ENCODE results near the gene PDLIM4.
A peak's percentile ranks its signal among the peaks of the same experiment; 100 is the strongest.

Gene PDLIM4

GRCh38 chr5:132213666-132214065 lies 43.8 kb upstream of the PDLIM4 start:
- DNase-seq (ENCODE audit: extremely low spot score): no peak
- TF ChIP-seq SUZ12 (IDR thresholded peaks at IDR 0.05) (no peak), NFRKB (IDR thresholded peaks at IDR 0.05) (no peak), FOXM1 (IDR thresholded peaks at IDR 0.05; ENCODE audit: borderline replicate concordance) (no peak), ARNT (IDR thresholded peaks at IDR 0.05) (no peak), CTBP1 (IDR thresholded peaks at IDR 0.05; ENCODE audit: borderline replicate concordance) (no peak), FOXK2 (IDR thresholded peaks at IDR 0.05) (no peak), ELF4 (IDR thresholded peaks at IDR 0.05) (no peak)
- ChIA-PET CTCF (interaction anchor here (1.3 kb wide), 1 partner anchor 287 kb away, joined by 3 read pairs; no protein-coding TSS in a partner anchor), POLR2A (no interaction called here)

- POLR2A ChIA-PET: interaction anchor here (1.5 kb wide), 1 partner anchor 13 kb away, joined by 6 read pairs; the partner anchor contains the start of gene P4HA2
- CTCF ChIA-PET: interaction anchor here (0.6 to 1.0 kb wide), 2 partner anchors 11 to 82 kb away, joined by 3 read pairs; no protein-coding TSS in a partner anchor
Measured at GRCh38 chr5:132214491-132214890, 43.0 kb upstream of the PDLIM4 start.

GRCh38 chr5:132215329-132215728 lies 42.2 kb upstream of the PDLIM4 start:
- CTCF ChIA-PET: interaction anchor here (0.6 to 1.2 kb wide), 3 partner anchors 10 to 81 kb away, joined by 3 read pairs; partner anchors contain the start of gene P4HA2
- TF ChIP-seq CTBP1 (IDR thresholded peaks at IDR 0.05; ENCODE audit: borderline replicate concordance) (no peak), LEF1 (IDR thresholded peaks at IDR 0.05; ENCODE audit: borderline replicate concordance) (no peak), TARDBP (IDR thresholded peaks at IDR 0.05) (no peak), PKNOX1 (IDR thresholded peaks at IDR 0.05) (no peak)
- POLR2A ChIA-PET: interaction anchor here (1.5 kb wide), 1 partner anchor 12 kb away, joined by 6 read pairs; the partner anchor contains the start of gene P4HA2
- peak; percentile 23 for DNase-seq (ENCODE audit: extremely low spot score)

More at GRCh38 chr5:132214491-132214890, 43.0 kb upstream of the PDLIM4 start:
- TF ChIP-seq BHLHE40 (IDR thresholded peaks at IDR 0.05; ENCODE audit: borderline replicate concordance): no peak
- TF ChIP-seq LEF1 (IDR thresholded peaks at IDR 0.05; ENCODE audit: borderline replicate concordance): no peak
- TF ChIP-seq ZNF384 (IDR thresholded peaks at IDR 0.05): no peak
- TF ChIP-seq ELF4 (IDR thresholded peaks at IDR 0.05): no peak
- no peak for TF ChIP-seq SP1 (IDR thresholded peaks at IDR 0.05)
- no peak for TF ChIP-seq PKNOX1 (IDR thresholded peaks at IDR 0.05)
- no peak for TF ChIP-seq TARDBP (IDR thresholded peaks at IDR 0.05)
- no peak for TF ChIP-seq NFRKB (IDR thresholded peaks at IDR 0.05)
- TF ChIP-seq FOXM1 (IDR thresholded peaks at IDR 0.05; ENCODE audit: borderline replicate concordance): no peak
- TF ChIP-seq HDGF (IDR thresholded peaks at IDR 0.05; ENCODE audit: borderline replicate concordance): no peak
- TF ChIP-seq SUZ12 (IDR thresholded peaks at IDR 0.05): no peak
- no peak for TF ChIP-seq ARNT (IDR thresholded peaks at IDR 0.05)
- no peak for TF ChIP-seq FOXK2 (IDR thresholded peaks at IDR 0.05)
- no peak for DNase-seq (ENCODE audit: extremely low spot score)

GRCh38 chr5:132218321-132218720 lies 39.2 kb upstream of the PDLIM4 start:
- ChIA-PET POLR2A (interaction anchor here (2.2 kb wide), 1 partner anchor 9 kb away, joined by 9 read pairs; the partner anchor contains the start of gene P4HA2), CTCF (interaction anchor here (1.2 kb wide), 1 partner anchor 20 kb away, joined by 4 read pairs; no protein-coding TSS in a partner anchor)
- TF ChIP-seq ZNF384 (IDR thresholded peaks at IDR 0.05): no peak
- no peak for TF ChIP-seq L3MBTL2 (conservative IDR thresholded peaks at IDR 0.05)
- no peak for TF ChIP-seq FOXM1 (IDR thresholded peaks at IDR 0.05; ENCODE audit: borderline replicate concordance)
- no peak for TF ChIP-seq FOXK2 (IDR thresholded peaks at IDR 0.05)
- TF ChIP-seq FOXA1 (IDR thresholded peaks at IDR 0.05): no peak
- TF ChIP-seq ARNT (IDR thresholded peaks at IDR 0.05): no peak
- no peak for TF ChIP-seq BHLHE40 (IDR thresholded peaks at IDR 0.05; ENCODE audit: borderline replicate concordance)
- TF ChIP-seq LEF1 (IDR thresholded peaks at IDR 0.05; ENCODE audit: borderline replicate concordance): no peak
- no peak for TF ChIP-seq TARDBP (IDR thresholded peaks at IDR 0.05)
- no peak for TF ChIP-seq PKNOX1 (IDR thresholded peaks at IDR 0.05)
- TF ChIP-seq NFRKB (IDR thresholded peaks at IDR 0.05): no peak
- no peak for TF ChIP-seq SUZ12 (IDR thresholded peaks at IDR 0.05)
- no peak for TF ChIP-seq SP1 (IDR thresholded peaks at IDR 0.05)
- TF ChIP-seq ELF4 (IDR thresholded peaks at IDR 0.05): no peak
- no peak for TF ChIP-seq CTBP1 (IDR thresholded peaks at IDR 0.05; ENCODE audit: borderline replicate concordance)
- TF ChIP-seq HDGF (IDR thresholded peaks at IDR 0.05; ENCODE audit: borderline replicate concordance): no peak
- DNase-seq (ENCODE audit: extremely low spot score): no peak

- TF ChIP-seq LEF1 (IDR thresholded peaks at IDR 0.05; ENCODE audit: borderline replicate concordance) (no peak), SUZ12 (IDR thresholded peaks at IDR 0.05) (no peak), ELF4 (IDR thresholded peaks at IDR 0.05) (no peak), PKNOX1 (IDR thresholded peaks at IDR 0.05) (no peak), BHLHE40 (IDR thresholded peaks at IDR 0.05; ENCODE audit: borderline replicate concordance) (no peak), FOXA1 (IDR thresholded peaks at IDR 0.05) (no peak), FOXK2 (IDR thresholded peaks at IDR 0.05) (no peak), ZNF384 (IDR thresholded peaks at IDR 0.05) (no peak), FOXM1 (IDR thresholded peaks at IDR 0.05; ENCODE audit: borderline replicate concordance) (no peak), L3MBTL2 (conservative IDR thresholded peaks at IDR 0.05) (no peak), CTBP1 (IDR thresholded peaks at IDR 0.05; ENCODE audit: borderline replicate concordance) (no peak), SP1 (IDR thresholded peaks at IDR 0.05) (no peak), ARNT (IDR thresholded peaks at IDR 0.05) (no peak), NFRKB (IDR thresholded peaks at IDR 0.05) (no peak), HDGF (IDR thresholded peaks at IDR 0.05; ENCODE audit: borderline replicate concordance) (no peak), TARDBP (IDR thresholded peaks at IDR 0.05) (no peak)
- ChIA-PET CTCF (no interaction called here), POLR2A (no interaction called here)
- no peak for DNase-seq (ENCODE audit: extremely low spot score)
Measured at GRCh38 chr5:132219289-132219970, 38.1 kb upstream of the PDLIM4 start.

All from HEK293T (cell line).